Erythroblast (primary cell): ENCODE results near the gene LRMDA.

Experiments
- GATA1 ChIP-seq: IDR thresholded peaks from 2 replicates; pipeline ENCODE4 v1.6.1; 2011; ENCODE audit warnings: low read depth, mild to moderate bottlenecking, control low read depth, low read length, moderate library complexity
- POLR2A ChIP-seq: IDR thresholded peaks from 2 replicates; pipeline ENCODE4 v1.6.1; 2011; ENCODE audit warnings: mild to moderate bottlenecking, low read length

DNA sequence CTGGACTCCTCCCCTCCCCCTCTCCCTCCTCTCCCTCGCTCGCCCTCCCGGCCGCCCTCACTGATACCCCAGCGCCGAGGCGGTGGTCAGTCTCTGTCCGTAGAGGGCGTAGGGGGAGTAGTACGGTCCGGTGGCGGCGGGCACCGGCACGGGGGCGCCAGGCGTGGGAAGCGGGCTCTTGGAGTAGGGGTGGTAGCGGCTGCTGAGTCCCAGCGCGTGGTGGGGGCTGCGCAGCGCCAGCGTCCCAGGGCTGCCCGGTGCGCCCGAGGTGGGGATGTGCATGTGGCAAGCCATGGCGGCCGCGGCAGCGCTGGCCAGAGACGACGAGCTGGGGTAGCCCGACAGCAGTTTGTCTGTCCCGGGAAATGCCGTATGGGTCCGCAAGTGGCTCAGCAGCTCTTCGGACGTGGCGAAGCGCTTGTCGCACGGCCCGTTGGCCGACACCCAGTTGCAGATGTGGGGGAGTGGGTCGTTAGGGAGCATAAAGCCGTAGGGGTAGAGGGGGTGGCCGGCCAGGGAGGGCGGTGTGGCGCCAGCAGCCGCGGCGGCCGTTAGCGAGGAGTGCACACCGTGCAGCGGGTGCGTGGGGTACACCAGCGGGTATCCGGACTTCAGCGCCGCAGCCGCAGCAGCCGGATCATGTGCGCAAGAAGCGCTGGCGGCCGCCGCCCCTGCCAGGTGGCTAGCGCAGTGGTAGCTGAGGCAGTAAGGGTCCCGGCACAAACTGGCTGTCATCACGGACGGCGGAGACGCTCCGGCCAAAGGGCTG lies 32.5 kb upstream of the LRMDA start:
- no peak for TF ChIP-seq POLR2A
- no peak for TF ChIP-seq GATA1
